K562 (cell line): Measurements from ENCODE around the gene ELMO1. TPM values are rescaled to one million over a fixed set of nuclear protein-coding genes. Genes with fewer than 3 reads are reported as not detected.

Experiments used
- ATAC-seq: fragments of 200-7000 bp; cut with Tn5 transposase; 3 replicates; pipeline ENCODE4 v1.9.1; 2020; ENCODE audit warnings: moderate library complexity
- BruUV-seq: library from RNA; stranded (reverse); fragments of 400-500 nt; replicated peaks from 2 replicates; lab custom pipeline; 2021; lab: Mats Ljungman, UMichigan
- CTCF ChIA-PET: fragments of 300-600 bp; formaldehyde crosslinking; extraction: SDS; loops from one replicate; lab custom pipeline; 2021; ENCODE audit warnings: low intra/inter-chr PET ratio; lab: Yijun Ruan, JAX
- POLR2A ChIA-PET: fragments of 300-600, 350-650 bp; sonication (Branson Sonifier 250); formaldehyde crosslinking; extraction: SDS; loops from one replicate; lab custom pipeline; 2021; ENCODE audit warnings: antibody characterized with exemption, inconsistent platforms; lab: Yijun Ruan, JAX
- DNase-seq, 4 experiments: peaks; one replicate each; pipeline versions ENCODE4 v3.0.0 to v3.0.0-alpha.2; 2011 to 2018; ENCODE audit warnings: low spot score in 3 of 4, mixed read lengths in 3 of 4; ENCODE audit errors: extremely low read depth in 1 of 4
- FAIRE-seq: peaks from 2 replicates; lab custom pipeline; 2011; peaks lifted over from hg19 to GRCh38; lab: Jason Lieb, UNC
- H2AFZ ChIP-seq: 2 replicates; pipeline ENCODE4 v1.6.0; 2011; ENCODE audit warnings: low read depth, low read length, control low read depth, inconsistent platforms
- H3K27ac ChIP-seq: fragments of 200-600 bp; 3 replicates; pipeline ENCODE4 v1.8.0; 2011; ENCODE audit warnings: low read depth, mild to moderate bottlenecking, control low read depth, inconsistent platforms, low read length, moderate library complexity, mixed read lengths; ENCODE audit errors: extremely low read depth
- H3K27me3 ChIP-seq, 2 experiments: fragments of 300-600 bp in 1 of 2; 2 replicates in 1 of 2; 3 replicates in 1 of 2; pipeline versions ENCODE4 v1.6.0 to v1.8.0; 2011; ENCODE audit warnings: inconsistent platforms in 2 of 2, low read length in 2 of 2, mild to moderate bottlenecking in 1 of 2, mixed read lengths in 1 of 2, moderate library complexity in 1 of 2; ENCODE audit not compliant: control insufficient read depth in 2 of 2, insufficient read depth in 2 of 2
- H3K36me3 ChIP-seq: fragments of 300-600 bp; 3 replicates; pipeline ENCODE4 v1.8.0; 2011; ENCODE audit warnings: mild to moderate bottlenecking, low read length, inconsistent platforms; ENCODE audit not compliant: control insufficient read depth, insufficient read depth
- H3K4me1 ChIP-seq, 2 experiments: fragments of 200-600 bp in 1 of 2; replicated peaks in 1 of 2; 2 replicates in 1 of 2; 3 replicates in 1 of 2; pipeline versions ENCODE4 v1.5.1 to v1.8.0; 2011; ENCODE audit warnings: inconsistent platforms in 2 of 2, low read length in 2 of 2, mild to moderate bottlenecking in 1 of 2, mixed read lengths in 1 of 2, moderate library complexity in 1 of 2; ENCODE audit not compliant: control insufficient read depth in 2 of 2, insufficient read depth in 2 of 2
- H3K4me2 ChIP-seq: 2 replicates; pipeline ENCODE4 v1.6.1; 2011; ENCODE audit warnings: low read length, control low read depth, inconsistent platforms, mixed read lengths; ENCODE audit not compliant: insufficient read depth
- H3K4me3 ChIP-seq: fragments of 200-600 bp; sonication (generic), shearing (Covaris generic); 2 replicates; pipeline ENCODE4 v1.5.1; 2016; ENCODE audit warnings: control low read depth, inconsistent platforms
- H3K79me2 ChIP-seq: fragments of 200-600 bp; 3 replicates; pipeline ENCODE4 v1.8.0; 2011; ENCODE audit warnings: low read length, inconsistent platforms; ENCODE audit not compliant: control insufficient read depth, insufficient read depth
- H3K9ac ChIP-seq, 2 experiments: 2 replicates each; pipeline versions ENCODE4 v1.6.0 to v1.6.1; 2011; ENCODE audit warnings: low read depth in 2 of 2, low read length in 2 of 2, control low read depth in 1 of 2, inconsistent platforms in 1 of 2, mild to moderate bottlenecking in 1 of 2, mixed read lengths in 1 of 2; ENCODE audit not compliant: insufficient read depth in 1 of 2
- H3K9me1 ChIP-seq: one replicate; pipeline ENCODE4 v1.6.0; 2011; ENCODE audit warnings: inconsistent platforms, mild to moderate bottlenecking, low read length, moderate library complexity; ENCODE audit not compliant: control insufficient read depth, insufficient read depth
- H3K9me3 ChIP-seq: replicated peaks from 2 replicates; pipeline ENCODE4 v1.5.1; 2011; ENCODE audit warnings: low read depth, low read length, inconsistent platforms; ENCODE audit not compliant: control insufficient read depth, insufficient read depth
- H4K20me1 ChIP-seq: replicated peaks from 2 replicates; pipeline ENCODE4 v1.6.1; 2011; ENCODE audit warnings: low read length, inconsistent platforms, mixed read lengths; ENCODE audit not compliant: control insufficient read depth, insufficient read depth
- ATF6 ChIP-seq: sonication (generic); formaldehyde crosslinking; IDR thresholded peaks from 2 replicates; pipeline ENCODE4 v1.4.0; 2020; ENCODE audit warnings: mild to moderate bottlenecking, missing genetic modification reagents
- CCAR2 ChIP-seq: fragments of 200-400 bp; formaldehyde crosslinking; IDR thresholded peaks from 2 replicates; pipeline ENCODE4 v1.6.1; 2017; ENCODE audit warnings: mild to moderate bottlenecking, low read depth, low read length
- ETV6 ChIP-seq, 3 experiments: fragments of 150-350 bp in 1 of 3; sonication (generic) in 1 of 3; formaldehyde crosslinking in 1 of 3; IDR thresholded peaks; 2 replicates each; pipeline versions ENCODE4 v1.6.1 to v1.8.0; 2014 to 2022; ENCODE audit warnings: borderline replicate concordance in 2 of 3, low read depth in 2 of 3, antibody characterized with exemption in 1 of 3, low read length in 1 of 3, mild to moderate bottlenecking in 1 of 3, missing genetic modification reagents in 1 of 3
- FOXP4 ChIP-seq: sonication (generic); formaldehyde crosslinking; IDR thresholded peaks from 2 replicates; pipeline ENCODE4 v1.8.0; 2022; ENCODE audit warnings: mild to moderate bottlenecking, missing genetic modification reagents, borderline replicate concordance
- ID3 ChIP-seq, 2 experiments: fragments of 250-450 bp in 1 of 2; fragments of 450-650 bp in 1 of 2; sonication (Bioruptor Pico) in 1 of 2; IDR thresholded peaks; 2 replicates each; pipeline versions ENCODE4 v1.6.1 to v1.8.0; 2016 to 2021; ENCODE audit warnings: mild to moderate bottlenecking in 2 of 2, moderate library complexity in 2 of 2, missing compliant biosample characterization in 1 of 2, missing genetic modification characterization in 1 of 2
- KLF1 ChIP-seq: fragments of 450-650 bp; IDR thresholded peaks from 2 replicates; pipeline ENCODE4 v1.6.1; 2016; ENCODE audit warnings: missing genetic modification characterization, missing compliant biosample characterization
- MCM2 ChIP-seq: fragments of 450-650 bp; IDR thresholded peaks from 2 replicates; pipeline ENCODE4 v1.6.1; 2017; ENCODE audit warnings: low read depth, mild to moderate bottlenecking
- NFRKB ChIP-seq: fragments of 450-650 bp; IDR thresholded peaks from 2 replicates; pipeline ENCODE4 v1.6.1; 2016; ENCODE audit warnings: low read depth
- SMARCA5 ChIP-seq: fragments of 450-650 bp; IDR thresholded peaks from 2 replicates; pipeline ENCODE4 v1.6.1; 2016
- STAT6 ChIP-seq: sonication (generic); formaldehyde crosslinking; IDR thresholded peaks from 2 replicates; pipeline ENCODE4 v1.8.1; 2023; ENCODE audit warnings: mild to moderate bottlenecking, missing genetic modification reagents
- TAF15 ChIP-seq: fragments of 200-400 bp; formaldehyde crosslinking; IDR thresholded peaks from 2 replicates; pipeline ENCODE4 v1.6.1; 2017; ENCODE audit warnings: mild to moderate bottlenecking, low read depth, low read length, moderate library complexity
- ZBTB7A ChIP-seq: IDR thresholded peaks from 2 replicates; pipeline ENCODE4 v1.6.1; 2011; ENCODE audit warnings: low read depth, mild to moderate bottlenecking, low read length, moderate library complexity, borderline replicate concordance; ENCODE audit not compliant: control insufficient read depth
- ZNF121 ChIP-seq: sonication (generic); formaldehyde crosslinking; conservative IDR thresholded peaks from 2 replicates; pipeline ENCODE4 v1.8.0; 2022; ENCODE audit warnings: missing genetic modification reagents
- ZNF830 ChIP-seq: fragments of 250-450 bp; sonication (Bioruptor Pico); IDR thresholded peaks from 2 replicates; pipeline ENCODE4 v1.5.0; 2021; ENCODE audit warnings: mild to moderate bottlenecking
- WGBS: fragments of 100-300 bp; shearing (Covaris generic); methylation state at CpG from one replicate; pipeline ENCODE4 v1.1.6; 2016; ENCODE audit warnings: low coverage, mixed read lengths; ENCODE audit not compliant: insufficient coverage; ENCODE audit errors: missing lambda C conversion rate; 5-methylcytosine and 5-hydroxymethylcytosine counted together
- in situ Hi-C: fragments of 300-500 bp; cut with MboI; formaldehyde crosslinking; loops from 4 replicates; pipeline ENCODE4 v1.15.0; 2018; ENCODE audit warnings: inconsistent platforms, mixed read lengths
- intact Hi-C: fragments of 100-400 bp; cut with micrococcal nuclease; formaldehyde crosslinking; loops from 2 replicates; pipeline ENCODE4 v1.14.2; 2022
- polyA plus RNA-seq, 8 experiments: library from polyadenylated mRNA; depleted of rRNA in 4 of 8; stranded (reverse) in 5 of 8; unstranded in 3 of 8; fragments of >200 nt; fragmentation: Nextera tagmentation in 2 of 8; fragmentation: Illumina TruSeq in 1 of 8; extraction: Ambion mirVana in 2 of 8; extraction: Trizol in 1 of 8; gene quantifications; 2 replicates each; pipeline versions ENCODE4 v1.2.1 to v1.2.3, GENCODE V29; 2011 to 2014; ENCODE audit warnings: inconsistent platforms in 1 of 8, missing spikeins in 1 of 8
- total RNA-seq, 7 experiments: library from RNA; depleted of rRNA in 6 of 7; stranded (reverse); fragments of >200 nt in 6 of 7; fragmentation: Illumina TruSeq in 2 of 7; extraction: Trizol in 2 of 7; gene quantifications; 2 replicates each; pipeline versions ENCODE4 v1.2.1 to v1.2.3, GENCODE V29; 2011 to 2021; ENCODE audit warnings: low replicate concordance in 1 of 7

Gene ELMO1
- total and polyA plus RNA-seq, 9 of the 15 experiments (the other 6 are each of a cell fraction or from before 2014, with no cell fraction given): 0.36 to 7.2 (median 3.6) TPM

GRCh38 chr7:37275078-37275710 lies 173.5 kb downstream of the ELMO1 start:
- BruUV-seq: no TSS peak
- Histone ChIP-seq H3K4me3 (no peak overlapping the region), H3K4me1 (no peaks in the 10 kb centered on the region), H3K36me3 (no peaks in the 10 kb centered on the region), H3K27ac (no peak overlapping the region), H3K79me2 (no peaks in the 10 kb centered on the region), H3K27me3 (peaks cover 3 to 8% of the 10 kb centered on the region in 2 experiments; a peak in 2 of 5 replicates), H2AFZ (no peak overlapping the region), H3K4me2 (no peak overlapping the region), H3K9me3 (no peaks in the 10 kb centered on the region), H3K9me1 (no peaks in the 10 kb centered on the region), H4K20me1 (no peaks in the 10 kb centered on the region), H3K9ac (no peak overlapping the region)
- DNase-seq (no peak), ATAC-seq (no peak), FAIRE-seq (no peak)
- ChIA-PET CTCF (interaction anchor here (0.7 kb wide), 1 partner anchor 317 kb away, joined by 3 read pairs; no protein-coding TSS in a partner anchor), POLR2A (no interaction called here)
- WGBS: 1% methylated on average over 5 of the region's 5 CpGs
- intact Hi-C loops: no loop called here
- in situ Hi-C loops: no loop called here
- TF ChIP-seq TAF15: no peak
- no peak for TF ChIP-seq ZNF121 (CRISPR knock-in tag)
- no peak for TF ChIP-seq KLF1 (tag)
- TF ChIP-seq ATF6 (CRISPR knock-in tag): no peak
- no peak for TF ChIP-seq STAT6 (CRISPR knock-in tag)
- TF ChIP-seq ID3 (CRISPR knock-in tag; IDR thresholded peaks at IDR 0.05): no peak
- TF ChIP-seq ID3 (tag; IDR thresholded peaks at IDR 0.05): no peak
- no peak for TF ChIP-seq SMARCA5
- TF ChIP-seq CCAR2: no peak
- no peak for TF ChIP-seq MCM2
- no peak for TF ChIP-seq ZBTB7A
- TF ChIP-seq NFRKB: no peak
- no peak for TF ChIP-seq ZNF830
- no peak for TF ChIP-seq FOXP4 (CRISPR knock-in tag)
- no peak for TF ChIP-seq ETV6 (IDR thresholded peaks at IDR 0.05; ENCODE audit: borderline replicate concordance in 1 of 2, low read depth in 2 of 2, low read length in 1 of 2)
- TF ChIP-seq ETV6 (CRISPR knock-in tag; IDR thresholded peaks at IDR 0.05; ENCODE audit: borderline replicate concordance): no peak
